Uterus (tissue), 4 donors: Measurements from ENCODE around the gene GPR89A. TPM values are rescaled to one million over a fixed set of nuclear protein-coding genes. Genes with fewer than 3 reads are reported as not detected.
"Not testable (repeated sequence)": the region's sequence is repeated elsewhere in the genome, so short reads cannot be mapped to it uniquely, and the experiment has no call there.

ENCODE experiments used
- DNase-seq, 2 donors: peaks; one replicate each; pipeline ENCODE4 v3.0.0-alpha.2; 2019 to 2020
- H3K27ac ChIP-seq, 2 donors: fragments of 200-600 bp; sonication (generic); 1 replicate in 1 of 2; 2 replicates in 1 of 2; pipeline ENCODE4 v1.5.1; 2016 to 2018
- H3K27me3 ChIP-seq, 2 donors: fragments of 200-600 bp; sonication (generic); one replicate each; pipeline ENCODE4 v1.5.1; 2018 to 2019; ENCODE audit warnings: control low read depth in 1 of 2
- H3K36me3 ChIP-seq, 2 donors: fragments of 200-600 bp; sonication (generic); one replicate each; pipeline ENCODE4 v1.5.1; 2019; ENCODE audit warnings: control low read depth in 1 of 2
- H3K4me1 ChIP-seq, 2 donors: fragments of 200-600 bp; sonication (generic); one replicate each; pipeline ENCODE4 v1.5.1; 2018 to 2019; ENCODE audit warnings: control low read depth in 1 of 2
- H3K4me3 ChIP-seq, 2 donors: fragments of 200-600 bp; sonication (generic); 1 replicate in 1 of 2; 2 replicates in 1 of 2; pipeline ENCODE4 v1.5.1; 2018 to 2019; ENCODE audit warnings: mild to moderate bottlenecking in 1 of 2
- H3K9me3 ChIP-seq, 2 donors: fragments of 200-600 bp; sonication (generic); one replicate each; pipeline ENCODE4 v1.5.1; 2019; ENCODE audit warnings: control low read depth in 1 of 2
- intact Hi-C: fragments of 100-400 bp; cut with DNase I; formaldehyde crosslinking; loops from one replicate; pipeline ENCODE4 v1.15.1; 2023; ENCODE audit warnings: low total_unique reads
- total RNA-seq, 4 donors: library from RNA; depleted of rRNA in 3 of 4; stranded (reverse); fragments of >200 nt in 3 of 4; gene quantifications; one replicate each; pipeline versions ENCODE4 v1.1.0 to v1.2.4, GENCODE V29; 2014 to 2023
- donor health status: DM: yes; HTN: yes; CAD: no.

Gene GPR89A
- total RNA-seq, 4 donors from 2014 or later, result 19.0 to 71.8 (median 31.9) TPM

GRCh38 chr1:145636237-145636636 is 28.4 kb downstream of the GPR89A start:
- H3K27me3 ChIP-seq, H3K36me3 ChIP-seq, H3K4me3 ChIP-seq, H3K27ac ChIP-seq, intact Hi-C loops, H3K4me1 ChIP-seq, H3K9me3 ChIP-seq, DNase-seq: not testable (repeated sequence)

GRCh38 chr1:145641886-145642285 is 34.1 kb downstream of the GPR89A start:
- DNase-seq, intact Hi-C loops, H3K9me3 ChIP-seq, H3K4me1 ChIP-seq, H3K4me3 ChIP-seq, H3K27ac ChIP-seq, H3K36me3 ChIP-seq, H3K27me3 ChIP-seq: not testable (repeated sequence)

- H3K4me1 ChIP-seq, H3K4me3 ChIP-seq, H3K27me3 ChIP-seq, intact Hi-C loops, DNase-seq, H3K9me3 ChIP-seq, H3K27ac ChIP-seq, H3K36me3 ChIP-seq: not testable (repeated sequence)
Observed at GRCh38 chr1:145643990-145644389, 36.2 kb downstream of the GPR89A start.

- DNase-seq, H3K4me3 ChIP-seq, H3K4me1 ChIP-seq, H3K27me3 ChIP-seq, intact Hi-C loops, H3K27ac ChIP-seq, H3K36me3 ChIP-seq, H3K9me3 ChIP-seq: not testable (repeated sequence)
Observed at GRCh38 chr1:145656245-145656943, 48.6 kb downstream of the GPR89A start.

- H3K4me1 ChIP-seq, H3K9me3 ChIP-seq, DNase-seq, H3K27ac ChIP-seq, intact Hi-C loops, H3K27me3 ChIP-seq, H3K36me3 ChIP-seq, H3K4me3 ChIP-seq: not testable (repeated sequence)
Observed at GRCh38 chr1:145662502-145662901, 54.7 kb downstream of the GPR89A start.

- intact Hi-C loops, H3K27me3 ChIP-seq, H3K27ac ChIP-seq, H3K9me3 ChIP-seq, H3K4me1 ChIP-seq, H3K4me3 ChIP-seq, H3K36me3 ChIP-seq: not testable (repeated sequence)
- DNase-seq, result peak in 1 of 2 donors; percentile 18
Observed at GRCh38 chr1:145665015-145665414, 57.2 kb downstream of the GPR89A start.

- H3K27me3 ChIP-seq, intact Hi-C loops, DNase-seq, H3K4me3 ChIP-seq, H3K4me1 ChIP-seq, H3K27ac ChIP-seq, H3K9me3 ChIP-seq, H3K36me3 ChIP-seq: not testable (repeated sequence)
Observed at GRCh38 chr1:145670995-145671745, 63.4 kb downstream of the GPR89A start.

- DNase-seq, intact Hi-C loops: not testable (repeated sequence)
Observed at GRCh38 chr1:145673217-145673616, 65.4 kb downstream of the GPR89A start.

GRCh38 chr1:145684858-145685257 is 77.1 kb downstream of the GPR89A start:
- H3K4me3 ChIP-seq, H3K27ac ChIP-seq, H3K9me3 ChIP-seq, DNase-seq, H3K27me3 ChIP-seq, H3K36me3 ChIP-seq, H3K4me1 ChIP-seq, intact Hi-C loops: not testable (repeated sequence)

More at GRCh38 chr1:145673217-145673616, 65.4 kb downstream of the GPR89A start:
- H3K27ac ChIP-seq, H3K4me1 ChIP-seq, H3K4me3 ChIP-seq, H3K9me3 ChIP-seq, H3K36me3 ChIP-seq, H3K27me3 ChIP-seq: not testable (repeated sequence)

GRCh38 chr1:145686078-145686477 is 78.3 kb downstream of the GPR89A start:
- H3K4me1 ChIP-seq, H3K27me3 ChIP-seq, H3K4me3 ChIP-seq, H3K27ac ChIP-seq, H3K36me3 ChIP-seq, DNase-seq, H3K9me3 ChIP-seq, intact Hi-C loops: not testable (repeated sequence)
